DLD1 (cell line): Measurements from ENCODE around the gene RAB8B.

ENCODE experiments used
- in situ Hi-C: cut with HindIII; loops from 2 replicates; pipeline ENCODE4 v1.10.0; 2017; ENCODE audit warnings: low sequenced_read_pairs

RAB8B gene

DNA sequence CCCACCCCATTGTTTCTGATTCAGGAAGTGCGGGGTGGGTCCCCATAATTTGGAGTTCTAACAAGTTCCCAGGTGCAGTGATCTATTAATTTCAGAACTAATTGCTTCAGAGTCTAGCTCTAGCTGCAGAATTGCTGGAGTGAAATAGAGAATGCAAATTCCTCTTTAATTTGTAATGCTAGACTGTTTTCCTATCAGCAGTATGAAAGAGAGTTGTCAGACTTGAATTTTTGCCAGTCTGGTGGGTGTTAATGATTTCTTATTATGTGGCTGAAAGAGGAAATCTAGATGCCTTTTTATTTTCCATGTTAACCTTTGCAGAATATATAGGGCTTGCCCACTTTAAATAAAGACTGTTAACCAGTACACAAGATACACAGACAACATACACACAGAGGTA is 111.7 kb downstream of the RAB8B start:
- in situ Hi-C loops = no loop called here

GRCh38 chr15:63305260-63305659 is 115.9 kb downstream of the RAB8B start:
- in situ Hi-C loops = no loop called here

DNA sequence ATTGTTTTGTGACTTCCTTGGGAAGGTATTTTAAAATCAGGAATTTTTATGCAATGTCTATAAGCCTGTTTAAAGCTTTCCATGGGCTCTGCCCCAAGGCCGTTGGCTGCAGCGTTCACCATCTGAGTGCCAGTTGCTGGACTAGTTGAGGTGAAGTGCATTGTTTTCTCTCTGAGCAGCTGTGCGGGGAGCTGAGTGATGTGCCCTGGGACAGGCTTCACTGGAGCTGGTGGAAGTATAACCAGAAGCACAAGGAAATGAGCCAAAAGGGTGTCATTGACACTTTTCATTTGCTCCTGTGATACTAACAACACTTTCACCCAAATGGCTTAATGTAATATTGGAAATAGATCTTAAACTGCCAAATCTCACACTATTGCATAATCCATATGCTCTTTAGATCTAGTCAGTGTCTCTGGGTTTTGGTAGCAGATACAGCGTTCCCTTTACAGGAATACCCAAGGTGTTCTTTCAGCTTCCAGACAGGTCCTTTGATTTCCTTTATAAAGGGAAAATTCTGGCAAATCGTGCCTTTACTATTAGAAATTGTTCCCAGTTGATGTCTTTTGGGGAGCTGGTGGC is 117.2 kb downstream of the RAB8B start:
- in situ Hi-C loops = no loop called here

DNA sequence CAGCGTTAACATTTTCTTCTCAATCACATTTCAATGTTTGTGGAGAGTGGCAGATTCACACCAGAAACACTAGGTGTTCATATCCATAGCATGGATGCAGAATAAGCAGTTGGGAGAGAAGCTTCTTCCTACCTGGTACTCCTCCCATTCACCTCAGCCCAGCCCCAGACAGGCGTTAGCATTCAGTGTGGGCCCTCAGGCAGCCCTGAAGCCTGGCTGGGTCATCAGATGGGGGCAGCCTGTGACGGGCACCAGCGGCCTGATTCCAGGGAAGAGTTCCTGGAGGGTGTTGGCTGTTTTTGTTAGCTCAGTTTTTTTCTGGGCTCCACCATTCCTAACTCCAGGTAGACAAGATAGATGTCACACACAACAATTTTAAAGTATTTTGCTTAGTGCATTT is 119.1 kb downstream of the RAB8B start:
- in situ Hi-C loops = no loop called here

DNA sequence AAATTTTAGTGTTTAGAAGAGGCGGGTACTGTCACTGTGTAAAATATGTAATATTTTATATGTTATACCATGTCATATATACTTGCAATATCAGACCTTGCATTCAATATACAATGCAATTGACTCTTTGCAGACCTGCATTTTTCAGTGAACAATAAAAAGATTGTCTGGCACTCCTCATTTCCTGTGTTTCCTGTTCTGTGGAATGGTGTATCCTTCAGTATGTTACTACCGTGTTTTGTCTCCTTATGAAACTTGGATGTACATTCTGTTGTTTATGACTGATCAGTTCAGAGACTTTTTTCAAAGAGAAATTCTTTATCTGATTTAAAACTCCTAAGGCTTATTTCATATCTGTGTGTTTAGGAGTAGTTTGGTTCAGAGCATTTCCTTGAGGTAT is 119.5 kb downstream of the RAB8B start:
- in situ Hi-C loops = no loop called here

DNA sequence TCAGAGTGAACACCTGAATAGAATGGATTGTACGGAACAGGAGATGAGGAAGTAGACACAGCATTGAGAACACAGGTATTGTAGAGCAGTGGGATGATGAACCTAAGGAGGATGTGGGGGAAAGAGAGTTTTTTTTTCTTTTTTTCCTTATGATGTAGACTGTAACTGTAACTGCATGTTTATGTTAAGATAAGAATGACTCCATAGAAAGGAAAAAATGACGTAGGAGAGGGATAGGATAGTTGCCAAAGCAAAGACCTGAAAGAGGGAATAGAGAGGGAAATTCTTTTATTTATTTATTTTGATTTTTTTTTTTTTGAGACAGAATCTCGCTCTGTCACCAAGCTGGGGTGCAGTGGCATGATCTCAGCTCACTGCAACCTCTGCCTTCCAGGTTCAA is 121.2 kb downstream of the RAB8B start:
- in situ Hi-C loops = no loop called here

DNA sequence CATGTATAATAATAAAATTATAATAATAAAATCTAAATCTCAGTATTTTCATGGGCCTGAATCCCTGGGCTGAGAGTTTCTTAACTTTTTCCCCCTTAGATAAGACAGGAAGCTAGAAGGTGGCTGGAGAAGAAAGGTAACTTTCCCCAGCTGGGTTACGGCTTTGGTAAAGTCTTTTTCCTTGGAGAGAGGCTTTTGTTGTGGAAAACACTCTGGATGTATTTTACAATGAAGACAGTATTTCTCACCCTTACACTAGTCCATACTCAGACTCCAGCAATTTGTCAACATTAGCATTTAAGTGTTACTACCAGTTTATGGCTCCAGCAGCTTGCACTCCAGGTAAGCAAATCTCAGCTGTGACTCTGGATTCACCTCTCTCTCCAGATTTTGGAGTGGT is 122.9 kb downstream of the RAB8B start:
- in situ Hi-C loops = no loop called here

DNA sequence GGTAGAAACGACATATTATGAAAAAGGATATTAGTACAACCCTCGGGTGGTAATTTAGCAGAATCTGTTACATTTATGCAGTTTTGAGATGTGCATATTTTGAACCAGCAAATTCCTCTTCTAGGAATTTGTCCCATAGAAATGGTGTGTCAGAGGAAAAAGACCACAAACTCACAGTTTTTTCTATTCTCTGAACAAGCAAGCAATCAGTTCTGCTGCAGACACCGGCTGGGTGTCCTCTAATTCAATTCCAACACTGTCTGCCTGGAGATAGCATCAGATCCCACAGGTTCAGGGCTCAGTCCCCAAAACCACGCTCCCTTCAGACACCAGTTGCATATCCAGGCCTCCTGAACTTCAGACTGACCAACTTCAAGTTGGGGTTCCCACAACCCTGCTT is 124.4 kb downstream of the RAB8B start:
- in situ Hi-C loops = no loop called here

- in situ Hi-C loops = no loop called here
These were observed 125.0 kb downstream of the RAB8B start for GRCh38 chr15:63314409-63314808.
